HepG2 (cell line): ENCODE results near the gene SNU13. TPM values are rescaled to one million over a fixed set of nuclear protein-coding genes. Genes with fewer than 3 reads are reported as not detected.
A peak's percentile ranks its signal among the peaks of the same experiment; 100 is the strongest.

Experiments used
- ATAC-seq: fragments of 200-7000 bp; cut with Tn5 transposase; 3 replicates; pipeline ENCODE4 v1.9.1; 2020; ENCODE audit warnings: mild to moderate bottlenecking, moderate library complexity
- BruUV-seq: library from RNA; stranded (reverse); fragments of 400-500 nt; replicated peaks from 2 replicates; lab custom pipeline; 2021; lab: Mats Ljungman, UMichigan
- CTCF ChIA-PET: fragments of 300-600 bp; formaldehyde crosslinking; extraction: SDS; loops from one replicate; lab custom pipeline; 2021; ENCODE audit warnings: low total read pairs, inconsistent platforms, low intra/inter-chr PET ratio; lab: Yijun Ruan, JAX
- POLR2A ChIA-PET: fragments of 350-600 bp; sonication (Branson Sonifier 250); formaldehyde crosslinking; loops from one replicate; lab custom pipeline; 2020; ENCODE audit warnings: antibody characterized with exemption, inconsistent platforms; lab: Yijun Ruan, JAX
- DNase-seq: peaks from one replicate; pipeline ENCODE4 v3.0.0-alpha.2; 2015; ENCODE audit warnings: low spot score
- FAIRE-seq: peaks from 3 replicates; lab custom pipeline; 2011; peaks lifted over from hg19 to GRCh38; lab: Jason Lieb, UNC
- H2AFZ ChIP-seq: one replicate; pipeline ENCODE4 v1.6.1; 2011; ENCODE audit warnings: low read length, inconsistent platforms
- H3K27ac ChIP-seq: fragments of 300-600 bp; 3 replicates; pipeline ENCODE4 v1.8.0; 2011; ENCODE audit warnings: mixed run types, mild to moderate bottlenecking, mixed read lengths, low read length, inconsistent platforms; ENCODE audit not compliant: insufficient read depth; ENCODE audit errors: extremely low read length
- H3K27me3 ChIP-seq, 2 experiments: fragments of 200-600 bp in 1 of 2; 2 replicates in 1 of 2; 3 replicates in 1 of 2; pipeline versions ENCODE4 v1.6.0 to v1.8.0; 2011; ENCODE audit warnings: low read length in 2 of 2, mild to moderate bottlenecking in 2 of 2, moderate library complexity in 2 of 2, inconsistent platforms in 1 of 2; ENCODE audit not compliant: insufficient read depth in 2 of 2, control insufficient read depth in 1 of 2
- H3K36me3 ChIP-seq, 2 experiments: fragments of 200-600 bp in 1 of 2; replicated peaks in 1 of 2; 2 replicates in 1 of 2; 3 replicates in 1 of 2; pipeline versions ENCODE4 v1.5.1 to v1.8.0; 2011; ENCODE audit warnings: low read length in 2 of 2, inconsistent platforms in 1 of 2; ENCODE audit not compliant: insufficient read depth in 2 of 2, control insufficient read depth in 1 of 2
- H3K4me1 ChIP-seq: 2 replicates; pipeline ENCODE4 v1.5.1; 2012; ENCODE audit warnings: low read length, inconsistent platforms; ENCODE audit not compliant: insufficient read depth
- H3K4me2 ChIP-seq: 2 replicates; pipeline ENCODE4 v1.6.0; 2011; ENCODE audit warnings: low read depth, low read length, inconsistent platforms
- H3K4me3 ChIP-seq, 3 experiments: fragments of 200-600 bp in 1 of 3; sonication (generic), shearing (Covaris generic) in 1 of 3; replicated peaks in 1 of 3; 2 replicates each; pipeline ENCODE4 v1.5.1; 2011 to 2016; ENCODE audit warnings: low read length in 3 of 3, inconsistent platforms in 2 of 3, low read depth in 2 of 3, mild to moderate bottlenecking in 2 of 3, control low read depth in 1 of 3, mixed read lengths in 1 of 3; ENCODE audit not compliant: insufficient read depth in 1 of 3
- H3K79me2 ChIP-seq: one replicate; pipeline ENCODE4 v1.6.1; 2011; ENCODE audit warnings: low read length, inconsistent platforms; ENCODE audit not compliant: insufficient read depth
- H3K9ac ChIP-seq: 2 replicates; pipeline ENCODE4 v1.6.0; 2011; ENCODE audit warnings: mild to moderate bottlenecking, low read depth, low read length, inconsistent platforms; ENCODE audit not compliant: insufficient read depth
- H3K9me3 ChIP-seq: 2 replicates; pipeline ENCODE4 v1.5.1; 2012; ENCODE audit warnings: mild to moderate bottlenecking, low read length
- H4K20me1 ChIP-seq: 2 replicates; pipeline ENCODE4 v1.6.0; 2011; ENCODE audit warnings: inconsistent platforms, mild to moderate bottlenecking, low read length, moderate library complexity; ENCODE audit not compliant: insufficient read depth
- ELF4 ChIP-seq: sonication (generic); formaldehyde crosslinking; IDR thresholded peaks from 2 replicates; pipeline ENCODE4 v1.5.0; 2020; ENCODE audit warnings: missing genetic modification reagents, mild to moderate bottlenecking, moderate library complexity, borderline replicate concordance
- GFI1 ChIP-seq: sonication (generic); formaldehyde crosslinking; IDR thresholded peaks from 2 replicates; pipeline ENCODE4 v1.5.0; 2020; ENCODE audit warnings: missing genetic modification reagents, mild to moderate bottlenecking, borderline replicate concordance
- MYNN ChIP-seq: sonication (generic); formaldehyde crosslinking; IDR thresholded peaks from 2 replicates; pipeline ENCODE4 v1.4.0; 2020; ENCODE audit warnings: mild to moderate bottlenecking, low read depth, missing genetic modification reagents
- MZF1 ChIP-seq: sonication (generic); formaldehyde crosslinking; IDR thresholded peaks from 2 replicates; pipeline ENCODE4 v1.8.1; 2023; ENCODE audit warnings: mild to moderate bottlenecking, missing genetic modification reagents, borderline replicate concordance
- REL ChIP-seq: sonication (generic); formaldehyde crosslinking; conservative IDR thresholded peaks from 2 replicates; pipeline ENCODE4 v1.8.0; 2022; ENCODE audit warnings: mild to moderate bottlenecking, missing genetic modification reagents, moderate library complexity
- RFXAP ChIP-seq: sonication (generic); formaldehyde crosslinking; IDR thresholded peaks from 2 replicates; pipeline ENCODE4 v1.4.0; 2020; ENCODE audit warnings: missing genetic modification reagents, borderline replicate concordance
- SIN3A ChIP-seq: IDR thresholded peaks from 2 replicates; pipeline ENCODE4 v1.6.1; 2011; ENCODE audit warnings: low read depth, mild to moderate bottlenecking, control low read depth, low read length, borderline replicate concordance
- ZFP37 ChIP-seq: sonication (generic); formaldehyde crosslinking; IDR thresholded peaks from 2 replicates; pipeline ENCODE4 v1.4.0; 2020; ENCODE audit warnings: missing genetic modification reagents, borderline replicate concordance
- ZNF121 ChIP-seq: sonication (generic); formaldehyde crosslinking; IDR thresholded peaks from 2 replicates; pipeline ENCODE4 v1.5.0; 2020; ENCODE audit warnings: mild to moderate bottlenecking, missing genetic modification reagents
- ZNF160 ChIP-seq: sonication (generic); formaldehyde crosslinking; IDR thresholded peaks from 2 replicates; pipeline ENCODE4 v1.8.0; 2022; ENCODE audit warnings: mild to moderate bottlenecking, inconsistent platforms, missing genetic modification reagents
- ZNF225 ChIP-seq: sonication (generic); formaldehyde crosslinking; IDR thresholded peaks from 2 replicates; pipeline ENCODE4 v1.4.0; 2020; ENCODE audit warnings: mild to moderate bottlenecking, missing genetic modification reagents
- ZNF678 ChIP-seq: sonication (generic); formaldehyde crosslinking; IDR thresholded peaks from 2 replicates; pipeline ENCODE4 v1.4.0; 2020; ENCODE audit warnings: mild to moderate bottlenecking, missing genetic modification reagents
- ZSCAN12 ChIP-seq: sonication (generic); formaldehyde crosslinking; IDR thresholded peaks from 2 replicates; pipeline ENCODE4 v1.9.0; 2021; ENCODE audit warnings: mild to moderate bottlenecking, missing genetic modification reagents
- WGBS: methylation state at CpG from one replicate; pipeline ENCODE4 v1.1.6; 2017; ENCODE audit warnings: low lambda C conversion rate; 5-methylcytosine and 5-hydroxymethylcytosine counted together
- in situ Hi-C: cut with HindIII; loops from 2 replicates; pipeline ENCODE4 v1.10.0; 2017; ENCODE audit warnings: low pct_unique_long_range_greater_than_20kb; ENCODE audit not compliant: extremely low pct_ligation_motif_present
- intact Hi-C: fragments of 100-400 bp; cut with micrococcal nuclease; formaldehyde crosslinking; loops from one replicate; pipeline ENCODE4 v1.10.0; 2022; ENCODE audit not compliant: unreplicated experiment
- polyA plus RNA-seq, 8 experiments: library from polyadenylated mRNA; depleted of rRNA in 3 of 8; stranded (reverse) in 7 of 8; unstranded in 1 of 8; fragments of >200 nt; fragmentation: Illumina TruSeq in 4 of 8; extraction: Trizol in 4 of 8; gene quantifications; 2 replicates each; pipeline versions ENCODE4 v1.2.1 to v1.2.3, GENCODE V29; 2011 to 2016; ENCODE audit warnings: low read depth in 4 of 8, missing spikeins in 1 of 8, mixed read lengths in 1 of 8; ENCODE audit not compliant: insufficient read depth in 1 of 8
- total RNA-seq, 5 experiments: library from RNA; depleted of rRNA; stranded (reverse); fragments of >200 nt; fragmentation: Illumina TruSeq; extraction: Trizol; gene quantifications; 2 replicates each; pipeline ENCODE4 v1.2.3, GENCODE V29; 2016; ENCODE audit warnings: low read depth in 1 of 5
- TF ChIP-seq, protein P1 (sequence below): sonication (generic); formaldehyde crosslinking; IDR thresholded peaks from 2 replicates; pipeline ENCODE4 v1.5.1; 2020; ENCODE audit warnings: missing genetic modification reagents, mild to moderate bottlenecking, borderline replicate concordance
- TF ChIP-seq, protein P2 (sequence below): sonication (generic); formaldehyde crosslinking; IDR thresholded peaks from 2 replicates; pipeline ENCODE4 v1.4.0; 2020; ENCODE audit warnings: missing genetic modification reagents
- TF ChIP-seq, protein P3 (sequence below): sonication (generic); formaldehyde crosslinking; IDR thresholded peaks from 2 replicates; pipeline ENCODE4 v1.8.1; 2023; ENCODE audit warnings: mild to moderate bottlenecking, inconsistent platforms, moderate library complexity, missing genetic modification reagents, borderline replicate concordance

Gene SNU13
- total and polyA plus RNA-seq, 2 of the 13 experiments (the other 11 are each of a cell fraction or from before 2014, with no cell fraction given) = 203 to 287 TPM

DNA sequence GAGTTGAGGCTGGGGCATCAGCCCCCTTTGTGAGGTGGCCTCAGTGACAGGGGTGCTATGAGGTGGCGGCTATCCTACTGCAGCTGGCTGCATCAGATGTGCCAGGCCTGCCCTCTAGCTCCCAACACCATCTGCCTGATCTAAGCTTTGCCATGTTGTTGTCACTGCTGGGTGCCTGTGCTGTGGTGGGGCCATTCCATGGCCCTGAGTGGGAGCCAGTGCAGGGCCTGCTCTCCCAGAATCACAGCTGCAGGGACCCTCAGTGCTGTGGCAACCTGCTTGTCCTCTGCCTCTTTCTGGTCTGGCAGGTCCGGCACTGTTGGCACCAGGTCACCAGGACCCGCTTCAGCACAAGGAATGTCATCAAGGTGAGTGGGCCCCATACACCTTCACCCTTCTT, 1.8 kb upstream of the SNU13 start (continued):
- TF ChIP-seq, protein P1, sequence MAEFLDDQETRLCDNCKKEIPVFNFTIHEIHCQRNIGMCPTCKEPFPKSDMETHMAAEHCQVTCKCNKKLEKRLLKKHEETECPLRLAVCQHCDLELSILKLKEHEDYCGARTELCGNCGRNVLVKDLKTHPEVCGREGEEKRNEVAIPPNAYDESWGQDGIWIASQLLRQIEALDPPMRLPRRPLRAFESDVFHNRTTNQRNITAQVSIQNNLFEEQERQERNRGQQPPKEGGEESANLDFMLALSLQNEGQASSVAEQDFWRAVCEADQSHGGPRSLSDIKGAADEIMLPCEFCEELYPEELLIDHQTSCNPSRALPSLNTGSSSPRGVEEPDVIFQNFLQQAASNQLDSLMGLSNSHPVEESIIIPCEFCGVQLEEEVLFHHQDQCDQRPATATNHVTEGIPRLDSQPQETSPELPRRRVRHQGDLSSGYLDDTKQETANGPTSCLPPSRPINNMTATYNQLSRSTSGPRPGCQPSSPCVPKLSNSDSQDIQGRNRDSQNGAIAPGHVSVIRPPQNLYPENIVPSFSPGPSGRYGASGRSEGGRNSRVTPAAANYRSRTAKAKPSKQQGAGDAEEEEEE = no peak
- TF ChIP-seq ZNF160 (CRISPR knock-in tag) (no peak), MZF1 (no peak)

DNA sequence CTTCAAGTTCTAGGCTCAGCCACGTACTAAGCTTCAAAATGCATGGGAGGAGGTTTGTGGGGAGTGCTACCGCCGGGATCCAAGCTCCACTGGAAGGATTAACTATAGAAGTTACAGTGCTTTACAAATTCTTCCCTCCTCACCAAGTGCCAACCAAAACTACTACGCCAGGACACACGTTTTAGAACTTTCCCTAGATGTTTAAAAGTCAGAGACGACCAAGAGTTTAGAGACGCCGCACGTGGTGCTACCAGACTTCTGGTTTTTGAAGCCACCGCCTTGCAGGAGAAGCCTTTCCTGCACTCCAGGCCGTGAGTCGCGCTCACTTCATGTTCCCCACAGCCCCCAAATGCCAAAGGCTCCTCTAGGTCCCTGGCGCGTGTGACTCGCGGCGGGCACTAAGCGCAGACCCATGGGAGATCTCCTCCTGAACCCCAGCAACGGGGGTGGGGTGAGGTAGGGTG, 734 bp downstream of the SNU13 start:
- in situ Hi-C loops = no loop called here
- CTCF ChIA-PET = no interaction called here
- ATAC-seq = peak; percentile 57
- FAIRE-seq = no peak
- peak overlapping the region; percentile 93 for H3K27ac ChIP-seq
- POLR2A ChIA-PET = interaction anchor here (0.6 to 2.8 kb wide), 5 partner anchors 9 to 259 kb away, joined by 3 to 29 read pairs (median 8); partner anchors contain the start of genes CCDC134 and CENPM
- peak overlapping the region; percentile 86 for H3K4me2 ChIP-seq
- no peaks in the 10 kb centered on the region for H3K27me3 ChIP-seq
- H4K20me1 ChIP-seq = no peaks in the 10 kb centered on the region; the same call in 1 of the 2 replicates
- no peak overlapping the region for H2AFZ ChIP-seq
- TSS peak; percentile 72 for BruUV-seq
- H3K36me3 ChIP-seq = no peaks in the 10 kb centered on the region
- no peak for DNase-seq
- H3K4me1 ChIP-seq = peaks cover 34% of the 10 kb centered on the region
- H3K4me3 ChIP-seq = peak overlapping the region; percentile 85 to 95 (median 94)
- peak overlapping the region; percentile 90 for H3K9ac ChIP-seq
- intact Hi-C loops = loop anchor here (2.0 kb wide), 1 partner anchor 21 kb away; no protein-coding TSS in a partner anchor
- H3K9me3 ChIP-seq = no peaks in the 10 kb centered on the region
- WGBS = 2% methylated on average over 8 of the region's 20 CpGs
- peaks cover 53% of the 10 kb centered on the region for H3K79me2 ChIP-seq
- TF ChIP-seq ZNF225 (0 out of 2 replicates have a peak, but pooled peaks have one; percentile 7), GFI1 (0 out of 2 replicates have a peak, but pooled peaks have one; percentile 2), ZNF121 (CRISPR knock-in tag) (no peak), ZFP37 (CRISPR knock-in tag) (0 out of 2 replicates have a peak, but pooled peaks have one; percentile 24), RFXAP (CRISPR knock-in tag) (peak; percentile 44; the same call in 1 of the 2 replicates), MYNN (no peak), ELF4 (CRISPR knock-in tag) (0 out of 2 replicates have a peak, but pooled peaks have one; percentile 19), SIN3A (0 out of 2 replicates have a peak, but pooled peaks have one; percentile 28), REL (CRISPR knock-in tag) (0 out of 2 replicates have a peak, but pooled peaks have one; percentile 6), ZSCAN12 (CRISPR knock-in tag) (0 out of 2 replicates have a peak, but pooled peaks have one; percentile 11), ZNF678 (CRISPR knock-in tag) (0 out of 2 replicates have a peak, but pooled peaks have one; percentile 21)
- TF ChIP-seq, protein P2, sequence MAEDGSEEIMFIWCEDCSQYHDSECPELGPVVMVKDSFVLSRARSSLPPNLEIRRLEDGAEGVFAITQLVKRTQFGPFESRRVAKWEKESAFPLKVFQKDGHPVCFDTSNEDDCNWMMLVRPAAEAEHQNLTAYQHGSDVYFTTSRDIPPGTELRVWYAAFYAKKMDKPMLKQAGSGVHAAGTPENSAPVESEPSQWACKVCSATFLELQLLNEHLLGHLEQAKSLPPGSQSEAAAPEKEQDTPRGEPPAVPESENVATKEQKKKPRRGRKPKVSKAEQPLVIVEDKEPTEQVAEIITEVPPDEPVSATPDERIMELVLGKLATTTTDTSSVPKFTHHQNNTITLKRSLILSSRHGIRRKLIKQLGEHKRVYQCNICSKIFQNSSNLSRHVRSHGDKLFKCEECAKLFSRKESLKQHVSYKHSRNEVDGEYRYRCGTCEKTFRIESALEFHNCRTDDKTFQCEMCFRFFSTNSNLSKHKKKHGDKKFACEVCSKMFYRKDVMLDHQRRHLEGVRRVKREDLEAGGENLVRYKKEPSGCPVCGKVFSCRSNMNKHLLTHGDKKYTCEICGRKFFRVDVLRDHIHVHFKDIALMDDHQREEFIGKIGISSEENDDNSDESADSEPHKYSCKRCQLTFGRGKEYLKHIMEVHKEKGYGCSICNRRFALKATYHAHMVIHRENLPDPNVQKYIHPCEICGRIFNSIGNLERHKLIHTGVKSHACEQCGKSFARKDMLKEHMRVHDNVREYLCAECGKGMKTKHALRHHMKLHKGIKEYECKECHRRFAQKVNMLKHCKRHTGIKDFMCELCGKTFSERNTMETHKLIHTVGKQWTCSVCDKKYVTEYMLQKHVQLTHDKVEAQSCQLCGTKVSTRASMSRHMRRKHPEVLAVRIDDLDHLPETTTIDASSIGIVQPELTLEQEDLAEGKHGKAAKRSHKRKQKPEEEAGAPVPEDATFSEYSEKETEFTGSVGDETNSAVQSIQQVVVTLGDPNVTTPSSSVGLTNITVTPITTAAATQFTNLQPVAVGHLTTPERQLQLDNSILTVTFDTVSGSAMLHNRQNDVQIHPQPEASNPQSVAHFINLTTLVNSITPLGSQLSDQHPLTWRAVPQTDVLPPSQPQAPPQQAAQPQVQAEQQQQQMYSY (CRISPR knock-in tag) = peak; percentile 66; the same call in 1 of the 2 replicates
- TF ChIP-seq, protein P3, sequence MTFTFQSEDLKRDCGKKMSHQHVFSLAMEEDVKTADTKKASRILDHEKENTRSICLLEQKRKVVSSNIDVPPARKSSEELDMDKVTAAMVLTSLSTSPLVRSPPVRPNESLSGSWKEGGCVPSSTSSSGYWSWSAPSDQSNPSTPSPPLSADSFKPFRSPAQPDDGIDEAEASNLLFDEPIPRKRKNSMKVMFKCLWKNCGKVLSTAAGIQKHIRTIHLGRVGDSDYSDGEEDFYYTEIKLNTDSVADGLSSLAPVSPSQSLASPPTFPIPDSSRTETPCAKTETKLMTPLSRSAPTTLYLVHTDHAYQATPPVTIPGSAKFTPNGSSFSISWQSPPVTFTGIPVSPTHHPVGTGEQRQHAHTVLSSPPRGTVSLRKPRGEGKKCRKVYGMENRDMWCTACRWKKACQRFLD (CRISPR knock-in tag) = 0 out of 2 replicates have a peak, but pooled peaks have one; percentile 6
